OCI-LY3 (cell line): ENCODE measurements around the gene MIB1.

ENCODE experiments used
- H2AFZ ChIP-seq: fragments of 200-600, 300-600 bp; shearing (Covaris generic); 2 replicates; pipeline ENCODE4 v1.6.0; 2014; ENCODE audit warnings: antibody characterized with exemption, low read depth, low read length
- H3K27ac ChIP-seq: fragments of 200-600, 300-600 bp; sonication (generic); 2 replicates; pipeline ENCODE4 v1.5.1; 2014; ENCODE audit warnings: mild to moderate bottlenecking, low read length, moderate library complexity, mixed read lengths
- H3K27me3 ChIP-seq: fragments of 200-600, 300-600 bp; sonication (generic); 2 replicates; pipeline ENCODE4 v1.6.1; 2014; ENCODE audit warnings: low read depth, low read length, mixed read lengths
- H3K36me3 ChIP-seq: fragments of 200-600, 300-600 bp; sonication (generic); replicated peaks from 2 replicates; pipeline ENCODE3; 2014; ENCODE audit warnings: low read depth, low read length, mixed read lengths
- H3K4me1 ChIP-seq: fragments of 300-600, 200-600 bp; sonication (generic); 2 replicates; pipeline ENCODE4 v1.6.1; 2014; ENCODE audit warnings: low read length, mixed read lengths
- H3K4me2 ChIP-seq: fragments of 200-600, 300-600 bp; sonication (generic); 2 replicates; pipeline ENCODE4 v1.6.1; 2014; ENCODE audit warnings: low read length, mixed read lengths
- H3K4me3 ChIP-seq: fragments of 300-600, 200-600 bp; sonication (generic); 2 replicates; pipeline ENCODE4 v1.5.1; 2014; ENCODE audit warnings: antibody characterized with exemption, mild to moderate bottlenecking, low read length, moderate library complexity
- H3K79me2 ChIP-seq: fragments of 300-600, 200-600 bp; shearing (Covaris generic); 2 replicates; pipeline ENCODE4 v1.6.1; 2014; ENCODE audit warnings: mild to moderate bottlenecking, low read length, mixed read lengths
- H3K9ac ChIP-seq: fragments of 300-600, 200-600 bp; shearing (Covaris generic); 2 replicates; pipeline ENCODE4 v1.6.0; 2014; ENCODE audit warnings: mild to moderate bottlenecking, low read length, moderate library complexity
- H3K9me3 ChIP-seq: fragments of 200-600, 300-600 bp; shearing (Covaris generic); 2 replicates; pipeline ENCODE4 v1.6.1; 2014; ENCODE audit warnings: low read length, mixed read lengths; ENCODE audit not compliant: insufficient read depth
- H4K20me1 ChIP-seq: fragments of 200-600, 300-600 bp; sonication (generic); 2 replicates; pipeline ENCODE4 v1.6.1; 2016; ENCODE audit warnings: low read length, mixed read lengths; ENCODE audit not compliant: insufficient read depth
- CTCF ChIP-seq: fragments of 200-600, 300-600 bp; sonication (generic); IDR thresholded peaks from 2 replicates; pipeline ENCODE4 v1.5.1; 2014; ENCODE audit warnings: antibody characterized with exemption, low read length, low read depth
- EZH2phosphoT487 ChIP-seq: fragments of 200-600 bp; shearing (Covaris generic); IDR thresholded peaks from 2 replicates; pipeline ENCODE4 v1.6.1; 2018; ENCODE audit warnings: antibody characterized with exemption, mixed run types, low read depth

The MIB1 gene

GRCh38 chr18:21757833-21758232 is 17.2 kb downstream of the MIB1 start:
- H4K20me1 ChIP-seq, result no peaks in the 10 kb centered on the region
- H3K79me2 ChIP-seq, result peaks cover 18% of the 10 kb centered on the region
- H3K27ac ChIP-seq, result no peak overlapping the region
- TF ChIP-seq EZH2phosphoT487, result no peak
- no peak overlapping the region for H2AFZ ChIP-seq
- no peak overlapping the region for H3K4me3 ChIP-seq
- no peaks in the 10 kb centered on the region for H3K9me3 ChIP-seq
- H3K36me3 ChIP-seq, result no peaks in the 10 kb centered on the region
- no peaks in the 10 kb centered on the region for H3K27me3 ChIP-seq
- no peak overlapping the region for H3K4me2 ChIP-seq
- H3K4me1 ChIP-seq, result no peaks in the 10 kb centered on the region
- H3K9ac ChIP-seq, result no peak overlapping the region

GRCh38 chr18:21759836-21760235 is 19.2 kb downstream of the MIB1 start:
- H3K27me3 ChIP-seq, result no peaks in the 10 kb centered on the region
- H3K36me3 ChIP-seq, result no peaks in the 10 kb centered on the region
- H3K9ac ChIP-seq, result no peak overlapping the region
- 0 out of 2 replicates have a peak, but pooled peaks cover 2% of the 10 kb centered on the region for H3K4me1 ChIP-seq
- peaks cover 8% of the 10 kb centered on the region for H3K79me2 ChIP-seq
- TF ChIP-seq CTCF (no peak), EZH2phosphoT487 (no peak)
- no peak overlapping the region for H3K27ac ChIP-seq
- no peak overlapping the region for H3K4me2 ChIP-seq
- H4K20me1 ChIP-seq, result no peaks in the 10 kb centered on the region
- H3K9me3 ChIP-seq, result no peaks in the 10 kb centered on the region
- H2AFZ ChIP-seq, result no peak overlapping the region
- H3K4me3 ChIP-seq, result no peak overlapping the region

GRCh38 chr18:21760321-21760720 is 19.7 kb downstream of the MIB1 start:
- no peaks in the 10 kb centered on the region for H3K36me3 ChIP-seq
- TF ChIP-seq CTCF, result no peak
- TF ChIP-seq EZH2phosphoT487, result no peak
- no peaks in the 10 kb centered on the region for H3K9me3 ChIP-seq
- no peak overlapping the region for H3K9ac ChIP-seq
- no peak overlapping the region for H2AFZ ChIP-seq
- 0 out of 2 replicates have a peak, but pooled peaks cover 2% of the 10 kb centered on the region for H3K4me1 ChIP-seq
- no peaks in the 10 kb centered on the region for H3K27me3 ChIP-seq
- no peaks in the 10 kb centered on the region for H4K20me1 ChIP-seq
- peaks cover 8% of the 10 kb centered on the region for H3K79me2 ChIP-seq
- H3K4me3 ChIP-seq, result no peak overlapping the region
- H3K27ac ChIP-seq, result no peak overlapping the region
- H3K4me2 ChIP-seq, result no peak overlapping the region

GRCh38 chr18:21761471-21762115 is 21.0 kb downstream of the MIB1 start:
- H3K27ac ChIP-seq, result no peak overlapping the region
- H3K36me3 ChIP-seq, result peaks cover 10% of the 10 kb centered on the region
- H3K9me3 ChIP-seq, result no peaks in the 10 kb centered on the region
- no peak overlapping the region for H3K9ac ChIP-seq
- H3K4me3 ChIP-seq, result no peak overlapping the region
- TF ChIP-seq EZH2phosphoT487 (no peak), CTCF (no peak)
- H4K20me1 ChIP-seq, result no peaks in the 10 kb centered on the region
- H3K4me1 ChIP-seq, result 0 out of 2 replicates have a peak, but pooled peaks cover 2% of the 10 kb centered on the region
- H3K27me3 ChIP-seq, result no peaks in the 10 kb centered on the region
- H2AFZ ChIP-seq, result no peak overlapping the region
- H3K4me2 ChIP-seq, result no peak overlapping the region
- H3K79me2 ChIP-seq, result peaks cover 8% of the 10 kb centered on the region
